ENCODE results near the gene KLK12.
"Not testable (repeated sequence)": the region's sequence is repeated elsewhere in the genome, so short reads cannot be mapped to it uniquely, and the experiment has no call there.

The KLK12 gene

DNA sequence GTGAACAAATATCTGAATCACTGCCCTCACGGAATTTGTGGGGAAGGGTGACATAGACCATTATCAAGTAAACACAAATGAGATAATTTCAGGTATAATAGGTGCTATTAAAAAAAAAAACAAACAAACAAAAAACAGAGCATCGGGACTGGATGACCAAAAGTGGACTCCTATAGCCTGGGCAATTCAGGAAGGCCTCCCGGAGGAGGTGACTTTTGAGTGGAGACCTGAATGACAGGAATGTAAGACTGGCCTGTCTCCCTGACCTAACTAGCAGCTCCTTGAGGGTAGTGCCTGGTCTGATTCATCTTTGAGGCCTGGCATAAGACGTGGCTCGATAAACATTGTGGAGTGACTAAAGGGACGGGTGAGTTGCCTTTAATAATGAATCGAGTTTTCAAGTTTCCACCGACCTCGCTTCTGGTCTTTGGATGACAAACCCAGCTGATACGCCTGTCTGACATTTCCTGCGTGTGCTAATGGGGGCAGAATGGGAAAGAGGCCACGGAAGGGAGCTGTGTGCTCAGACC, 22.1 kb downstream of the KLK12 start:
- DNase-seq, result no peak

DNA sequence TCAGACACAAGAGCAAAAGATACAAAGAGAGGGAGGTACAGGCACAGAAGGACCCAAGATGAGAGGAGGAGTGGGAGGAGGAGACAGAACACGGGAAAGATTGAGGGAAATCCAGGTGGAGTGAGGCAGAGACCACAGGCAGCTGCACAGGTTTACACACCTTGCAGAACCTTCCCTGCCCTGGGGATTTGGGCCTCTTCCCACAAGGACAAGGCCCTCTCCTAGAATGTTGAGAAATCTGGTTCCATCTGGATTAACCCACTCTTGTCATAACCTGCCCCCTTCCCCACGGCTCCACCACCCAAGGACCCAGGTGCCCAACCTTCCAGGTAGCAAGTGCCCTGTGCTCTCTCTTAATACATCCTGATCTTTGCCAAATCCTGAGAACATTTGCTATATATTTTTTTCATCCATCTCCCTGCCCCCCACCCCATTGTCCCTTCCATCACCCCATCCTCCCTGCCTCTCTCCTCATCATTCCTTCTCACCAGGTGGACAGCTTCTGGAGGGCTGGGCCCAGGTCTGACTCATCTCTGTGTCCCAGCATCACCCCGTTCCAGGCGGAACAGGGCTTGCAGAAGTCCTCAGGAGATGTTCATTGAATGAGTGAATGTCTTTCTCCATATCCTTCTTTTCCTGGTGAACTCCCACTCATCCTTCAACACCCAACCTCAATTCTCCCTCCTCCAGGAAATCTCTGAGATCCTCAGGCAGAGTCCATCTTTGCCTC, 24.6 kb downstream of the KLK12 start:
- DNase-seq, result no peak

DNA sequence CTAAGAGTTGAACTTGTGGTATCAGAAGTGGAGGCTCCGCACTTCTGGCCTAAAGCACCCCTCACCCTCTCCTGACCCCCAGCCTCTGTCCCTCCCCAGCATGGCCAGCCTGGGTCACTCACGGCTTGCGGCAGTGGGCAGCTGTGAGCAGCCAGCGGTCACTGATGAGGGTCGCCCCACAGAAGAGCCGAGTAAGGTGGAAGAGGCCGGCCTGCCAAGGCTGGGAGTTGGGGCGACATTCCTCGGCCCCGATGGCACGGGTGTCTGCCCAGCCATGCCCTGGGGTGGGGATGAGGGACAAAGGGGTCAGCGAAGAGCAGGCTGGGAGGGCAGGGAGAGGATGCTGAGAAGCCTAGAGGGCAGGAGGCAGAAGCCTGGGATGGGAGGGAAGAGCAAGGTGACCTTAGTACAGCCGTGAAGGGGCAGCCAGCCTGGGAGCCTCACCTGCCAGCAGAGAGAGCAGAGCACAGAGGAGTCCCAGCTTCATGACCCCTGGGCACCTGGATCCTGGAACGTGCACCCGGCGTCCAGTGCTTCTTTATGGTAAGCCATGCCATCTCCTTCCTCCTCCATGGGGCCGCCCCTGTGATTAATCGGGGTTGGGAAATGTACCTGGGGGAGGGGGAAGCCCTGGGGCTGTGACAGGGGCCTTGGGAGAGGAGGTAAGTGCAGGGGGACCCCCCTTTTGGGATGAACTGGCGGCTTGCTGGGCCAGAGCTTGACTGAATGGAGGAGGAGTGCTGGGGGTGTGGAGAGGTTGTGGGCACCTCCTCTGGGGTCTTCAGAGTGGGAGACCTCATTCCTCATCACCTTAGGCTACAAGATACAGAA, 25.5 kb downstream of the KLK12 start:
- DNase-seq, result no peak

DNA sequence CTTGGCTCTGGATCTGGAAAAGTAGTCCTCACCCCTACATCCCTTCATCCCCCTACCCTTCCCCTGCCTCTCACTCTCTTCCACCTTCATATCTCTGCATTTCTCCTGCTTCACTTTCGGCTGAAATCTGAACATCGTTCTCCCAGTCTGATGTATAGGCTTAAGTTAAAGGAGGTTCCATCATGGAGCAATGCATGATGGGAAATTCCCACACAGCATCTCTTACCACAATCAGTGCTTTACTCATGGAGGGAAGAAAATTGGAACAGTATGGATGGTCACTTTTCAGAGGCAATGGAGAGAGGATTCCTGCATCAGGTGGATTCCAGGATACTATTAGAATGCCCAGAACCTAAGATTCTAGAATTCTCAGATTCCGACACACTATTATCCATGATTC, 27.3 kb downstream of the KLK12 start:
- no peak for DNase-seq

DNA sequence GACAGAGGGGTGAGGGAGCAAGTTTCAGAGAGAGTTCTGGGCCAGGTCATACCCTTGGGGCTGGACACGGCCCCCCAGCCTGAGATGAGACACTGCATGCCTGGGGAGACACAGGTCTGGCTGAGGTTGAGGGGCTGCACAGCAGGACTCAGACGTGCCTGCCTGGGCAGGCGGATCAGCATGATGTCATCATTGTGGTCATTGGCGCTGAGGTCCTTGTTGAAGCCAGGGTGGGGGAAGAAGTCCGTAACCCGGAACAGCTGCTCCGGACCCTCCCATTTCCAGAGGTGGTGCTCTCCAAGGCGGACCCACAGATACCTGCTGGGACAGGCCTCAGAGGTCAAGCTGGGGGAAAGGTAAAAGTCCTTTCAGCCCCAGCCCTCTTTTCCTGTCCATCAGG, 28.4 kb downstream of the KLK12 start:
- no peak for DNase-seq

DNA sequence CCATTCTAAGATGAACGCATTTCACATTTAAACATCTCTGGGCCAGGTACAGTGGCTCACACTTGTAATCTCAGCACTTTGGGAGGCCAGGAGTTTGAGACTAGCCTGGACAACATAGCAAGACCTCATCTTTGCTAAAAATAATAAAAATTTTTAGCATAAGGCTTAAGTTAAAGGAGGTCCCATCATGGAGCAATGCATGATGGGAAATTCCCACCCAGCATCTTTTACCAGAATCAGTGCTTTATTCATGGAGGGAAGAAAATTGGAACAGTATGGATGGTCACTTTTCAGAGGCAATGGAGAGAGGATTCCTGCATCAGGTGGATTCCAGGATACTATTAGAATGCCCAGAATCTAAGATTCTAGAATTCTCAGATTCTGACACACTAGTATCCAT, 29.6 kb downstream of the KLK12 start:
- DNase-seq, result no peak

DNA sequence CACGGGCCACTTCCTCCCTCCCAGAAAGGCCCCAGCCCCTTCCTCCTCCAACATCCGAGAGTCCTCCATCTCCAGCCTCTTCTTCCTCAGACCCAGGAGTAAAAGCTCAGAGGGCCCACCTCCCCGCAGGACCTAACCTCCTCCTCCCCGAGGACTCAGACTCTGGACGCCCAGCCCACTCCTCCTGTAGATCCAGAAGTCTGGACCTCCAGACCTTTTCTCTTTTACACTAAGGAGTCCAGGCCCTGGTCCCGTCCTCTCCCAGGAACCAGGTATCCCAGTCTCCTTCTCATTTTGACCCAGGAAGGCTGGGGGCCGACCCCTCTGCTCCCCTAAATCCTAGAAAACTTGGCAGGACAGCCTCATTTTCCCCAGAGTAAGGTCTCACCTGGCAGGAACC, 31.5 kb downstream of the KLK12 start:
- DNase-seq, result no peak

DNA sequence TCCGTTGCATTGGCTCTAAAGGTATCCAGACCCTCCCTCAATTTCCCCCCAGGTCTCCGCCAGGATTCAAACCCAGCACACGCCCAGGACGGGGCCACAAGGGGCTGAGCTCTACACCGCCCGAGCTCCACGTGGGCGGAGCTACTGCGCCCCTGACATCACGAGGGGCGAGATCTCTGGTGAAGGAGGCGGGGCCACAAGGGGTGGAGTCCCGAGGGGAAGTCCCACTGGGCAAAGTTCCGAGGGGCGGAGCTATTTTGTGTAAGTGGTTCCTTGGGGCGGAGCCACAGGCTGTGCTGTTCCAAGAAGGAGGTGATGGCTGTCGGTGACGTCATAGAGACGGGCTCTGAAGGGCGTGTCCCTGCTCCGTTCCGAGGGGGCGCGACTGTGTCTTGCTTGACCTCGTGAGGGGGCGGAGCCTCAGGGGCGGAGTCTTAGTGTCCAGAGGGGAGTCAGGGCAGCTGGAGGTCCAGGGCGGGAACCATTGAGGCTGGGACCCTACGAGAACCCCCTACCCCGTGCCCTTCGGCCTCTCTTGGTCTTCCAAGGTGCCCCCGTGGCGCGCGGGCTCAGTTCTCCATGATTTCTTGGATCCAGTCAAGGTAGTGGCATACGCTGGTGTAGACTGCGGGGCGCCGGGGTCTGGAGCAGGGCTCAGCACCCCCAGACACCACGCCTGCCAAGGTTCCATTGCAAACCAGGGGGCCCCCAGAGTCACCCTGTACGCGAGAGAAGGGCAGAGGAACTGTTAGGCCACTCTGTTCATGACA, 32.1 kb downstream of the KLK12 start:
- no peak for DNase-seq

DNA sequence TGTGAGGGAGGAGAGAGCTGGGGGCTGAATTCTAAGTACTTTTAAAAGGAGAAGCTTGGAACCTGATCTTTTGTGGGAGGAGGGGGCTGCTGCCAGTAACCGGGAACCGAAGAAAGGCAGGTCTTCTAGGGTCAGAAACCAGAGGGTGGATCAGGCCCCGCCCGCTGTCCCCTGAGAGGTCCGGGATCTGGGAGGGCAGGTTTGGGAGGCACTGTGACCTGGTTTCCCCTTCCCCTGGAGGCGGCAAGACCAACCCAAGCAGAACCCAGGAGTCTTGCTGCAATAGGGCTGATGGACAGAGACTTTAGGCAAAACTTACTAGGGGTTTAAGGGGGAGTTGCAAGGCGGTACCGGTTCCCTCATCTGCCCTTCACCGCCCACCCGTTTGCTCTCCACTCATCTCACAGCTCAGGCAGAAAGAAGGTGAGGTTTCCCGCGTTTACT, 32.7 kb downstream of the KLK12 start:
- no peak for DNase-seq

DNA sequence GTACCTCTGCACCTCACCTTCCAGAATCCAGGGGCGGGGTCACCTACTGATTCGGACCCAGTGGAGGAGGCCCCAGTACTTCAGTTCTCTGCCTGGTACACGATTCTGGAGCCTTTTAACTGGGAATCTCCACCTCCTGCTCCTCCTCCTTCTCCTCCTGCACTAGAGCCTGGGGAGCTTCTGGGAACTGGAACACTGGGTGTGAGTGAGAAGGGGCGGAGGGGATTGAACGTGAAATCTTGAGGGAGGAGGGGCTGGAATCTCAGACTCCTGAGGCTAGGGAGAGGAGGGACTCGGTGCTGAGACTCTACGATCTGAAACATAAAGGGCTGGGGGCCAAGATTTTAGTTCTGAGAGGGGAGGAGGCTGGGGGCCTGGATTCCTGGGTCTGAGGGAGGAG, 33.3 kb downstream of the KLK12 start, which contains the start of gene KLK8:
KLK8 (minus strand) TSS at position 90 of the 400 bp plus-strand sequence. CDS start 437 bp downstream, outside the sequence.
- no peak for DNase-seq

DNA sequence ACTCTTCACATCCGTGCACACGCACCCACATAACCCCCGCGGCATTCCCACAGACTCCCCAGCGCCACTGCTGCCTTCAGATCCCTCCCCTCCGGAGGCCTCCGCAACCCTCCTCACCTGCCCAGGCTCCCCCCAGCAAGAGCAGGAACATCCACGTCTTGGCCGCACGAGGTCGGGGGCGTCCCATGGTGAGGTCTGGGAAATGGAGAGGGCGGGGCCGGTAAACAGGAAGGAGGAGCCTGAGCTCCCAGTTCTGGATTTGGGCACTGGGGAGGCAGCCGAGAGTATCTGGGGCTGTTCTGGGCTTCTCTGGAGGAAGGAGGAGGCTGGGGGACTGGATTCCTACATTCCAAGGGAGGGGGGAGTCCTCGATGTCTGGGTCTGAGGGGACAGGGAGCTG, 33.8 kb downstream of the KLK12 start:
- no peak for DNase-seq

DNA sequence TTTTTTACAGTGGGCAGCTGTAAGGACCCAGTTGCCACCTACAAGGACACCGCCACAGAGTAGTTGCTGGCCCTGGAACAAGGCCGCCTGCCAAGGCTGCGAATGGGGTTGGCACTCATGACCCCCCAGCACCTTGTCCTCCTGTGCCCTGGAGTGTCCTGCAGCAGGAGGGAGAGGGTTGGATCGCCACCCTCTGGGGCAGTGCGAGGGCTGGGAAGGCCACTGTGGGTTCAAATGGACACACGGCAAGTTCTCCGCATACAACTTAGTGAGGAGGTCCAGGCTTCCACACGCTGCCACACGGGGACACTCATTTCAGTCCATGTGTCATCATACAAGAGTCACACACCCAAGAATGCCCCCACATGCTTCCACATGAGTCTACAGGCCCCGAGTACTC, 34.4 kb downstream of the KLK12 start:
- no peak for DNase-seq

DNA sequence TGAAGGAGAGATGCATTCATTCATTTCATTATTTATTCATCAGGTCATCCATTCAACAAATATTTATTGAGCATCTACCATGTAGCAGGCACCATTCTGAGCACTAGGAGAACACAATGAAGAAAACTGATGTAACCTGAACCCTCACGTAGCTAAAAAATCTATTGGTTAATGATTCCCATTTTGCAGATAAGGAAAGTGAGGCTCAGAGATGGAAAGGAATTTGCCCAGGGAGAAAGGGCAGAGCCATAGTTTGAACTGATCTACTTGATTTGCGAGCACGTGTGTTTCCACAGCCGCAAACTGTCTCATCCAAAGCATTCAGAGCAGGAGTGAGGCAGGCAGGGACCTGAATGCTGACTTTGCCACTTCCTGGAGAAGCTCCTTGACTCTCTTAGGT, 36.1 kb downstream of the KLK12 start:
- no peak for DNase-seq

DNA sequence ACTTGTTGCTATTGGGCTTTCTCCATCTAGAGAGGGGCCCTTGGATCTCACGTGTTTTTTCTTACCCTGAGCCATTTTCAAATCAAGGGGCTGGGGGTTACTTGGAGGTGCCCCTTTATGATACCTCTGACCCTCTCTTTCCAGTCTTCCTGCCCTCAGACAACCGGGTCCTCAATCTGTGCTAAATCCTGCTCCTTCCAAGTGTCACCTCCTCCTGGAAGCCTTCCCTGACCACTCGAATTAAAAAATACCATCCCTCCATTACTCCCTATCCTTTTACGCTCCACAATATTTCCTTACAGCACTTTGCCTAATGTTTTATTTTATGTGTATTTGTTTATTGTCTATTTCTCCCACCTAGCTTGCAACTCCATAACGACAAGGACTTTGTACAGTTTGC, 36.7 kb downstream of the KLK12 start:
- DNase-seq, result no peak

DNA sequence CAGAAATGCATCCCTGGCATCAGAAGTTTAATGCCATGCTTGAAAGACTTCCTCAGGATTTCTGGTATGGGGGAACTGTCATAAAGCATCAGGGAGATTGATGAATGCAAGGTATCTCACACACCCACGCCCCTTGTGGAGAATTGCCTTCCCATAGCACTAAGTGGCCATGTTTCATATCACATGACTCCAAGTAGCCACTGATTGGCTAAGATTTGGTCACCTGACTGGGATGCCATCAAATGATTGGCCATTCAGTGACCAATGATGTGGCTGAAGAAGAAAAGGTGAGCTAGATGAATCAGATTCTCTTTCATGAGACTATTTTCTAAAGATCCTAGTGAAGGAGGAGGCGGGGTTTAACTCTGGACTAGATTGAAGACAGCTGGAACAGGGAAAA, 40.7 kb downstream of the KLK12 start:
- no peak for DNase-seq

DNA sequence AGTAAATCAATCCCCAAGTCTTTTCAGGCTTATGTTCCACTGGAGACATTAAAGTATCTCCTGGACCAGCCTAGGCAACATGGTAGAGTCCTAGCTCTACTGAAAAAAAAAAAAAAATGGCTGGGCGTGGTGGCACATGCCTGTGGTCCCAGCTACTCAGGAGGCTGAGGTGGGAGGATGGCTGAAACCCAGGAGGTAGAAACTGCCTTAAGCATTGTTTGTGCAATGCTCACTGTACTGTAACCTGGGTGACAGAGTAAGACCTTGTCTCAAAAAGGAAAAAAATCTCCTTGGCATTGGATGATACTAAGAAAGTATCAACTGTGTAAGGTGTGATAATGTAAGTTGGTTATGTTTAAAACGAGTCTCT, 42.2 kb downstream of the KLK12 start:
- DNase-seq, result no peak

DNA sequence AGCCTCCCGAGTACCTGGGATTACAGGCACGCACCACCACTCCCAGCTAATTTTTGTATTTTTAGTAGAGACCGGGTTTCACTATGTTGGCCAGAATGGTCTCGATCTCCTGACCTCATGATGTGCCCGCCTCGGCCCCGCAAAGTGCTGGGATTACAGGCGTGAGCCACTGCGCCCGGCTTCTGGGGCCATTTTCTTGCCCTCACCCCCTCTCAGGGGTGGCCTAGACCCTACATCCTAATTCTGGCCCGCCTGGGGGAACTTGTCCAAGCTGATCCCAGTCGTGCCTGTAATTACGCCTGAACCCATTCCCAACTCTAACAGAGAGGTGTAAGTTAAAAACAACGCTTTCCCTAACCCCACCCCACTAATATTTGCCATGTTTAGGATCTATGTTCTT, 50.4 kb downstream of the KLK12 start:
- DNase-seq, result not testable (repeated sequence)

DNA sequence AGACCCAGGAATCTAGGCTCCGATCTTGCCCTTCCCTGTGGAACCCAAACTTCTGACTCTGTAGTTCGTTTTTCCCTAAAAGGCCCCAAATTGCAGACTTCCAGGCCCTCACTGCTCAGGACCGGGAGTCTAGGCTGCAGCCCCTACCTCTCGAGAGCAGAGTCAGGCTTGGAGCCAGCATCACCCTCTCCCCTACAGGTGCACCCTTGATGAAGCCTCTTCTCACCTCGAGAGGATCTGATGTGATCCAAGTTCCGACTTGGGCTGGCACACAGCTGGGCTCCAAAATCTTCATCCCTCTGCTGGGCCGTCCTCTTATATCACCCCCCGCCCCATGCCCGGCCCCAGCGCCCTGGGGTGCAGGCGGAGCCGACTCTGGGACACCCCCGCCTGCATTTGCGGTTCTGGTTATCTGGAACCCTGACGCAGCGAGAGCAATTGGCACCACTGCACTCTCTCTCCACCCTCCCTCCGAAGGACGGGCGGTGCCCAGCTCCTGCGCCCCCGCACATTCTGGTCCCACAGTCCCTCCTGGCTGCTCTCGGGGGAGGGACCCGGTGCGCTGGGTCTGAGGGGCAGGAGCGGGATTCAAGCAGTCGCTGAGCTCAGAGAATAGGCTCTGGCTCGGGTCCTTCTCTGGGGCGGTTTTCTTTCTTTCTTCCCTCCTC, 51.0 kb downstream of the KLK12 start, which contains the start of gene KLK7:
KLK7 (minus strand) TSS at position 293 of the 668 bp plus-strand sequence. CDS start 1,518 bp downstream, outside the sequence.
- DNase-seq, result no peak

DNA sequence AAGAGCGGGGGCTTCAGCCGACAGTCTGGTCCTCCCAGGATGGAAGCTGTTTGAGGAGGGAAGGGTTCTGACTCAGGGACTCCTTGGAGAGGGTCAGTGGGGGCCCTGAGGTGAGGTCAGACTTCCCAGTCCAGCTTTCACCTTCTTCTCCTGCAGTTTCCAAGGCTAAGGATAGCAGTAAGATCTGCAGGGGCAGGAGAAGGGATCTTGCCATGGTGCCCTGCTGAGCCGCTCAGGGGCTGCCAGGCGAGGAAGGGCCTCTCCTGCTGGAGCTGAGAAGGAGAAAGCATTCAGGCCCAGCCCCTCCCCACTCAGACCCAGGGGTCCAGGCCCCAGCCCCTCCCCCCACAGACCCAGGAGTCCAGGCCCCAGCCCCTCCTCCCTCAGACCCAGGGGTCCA, 52.6 kb downstream of the KLK12 start:
- no peak for DNase-seq

DNA sequence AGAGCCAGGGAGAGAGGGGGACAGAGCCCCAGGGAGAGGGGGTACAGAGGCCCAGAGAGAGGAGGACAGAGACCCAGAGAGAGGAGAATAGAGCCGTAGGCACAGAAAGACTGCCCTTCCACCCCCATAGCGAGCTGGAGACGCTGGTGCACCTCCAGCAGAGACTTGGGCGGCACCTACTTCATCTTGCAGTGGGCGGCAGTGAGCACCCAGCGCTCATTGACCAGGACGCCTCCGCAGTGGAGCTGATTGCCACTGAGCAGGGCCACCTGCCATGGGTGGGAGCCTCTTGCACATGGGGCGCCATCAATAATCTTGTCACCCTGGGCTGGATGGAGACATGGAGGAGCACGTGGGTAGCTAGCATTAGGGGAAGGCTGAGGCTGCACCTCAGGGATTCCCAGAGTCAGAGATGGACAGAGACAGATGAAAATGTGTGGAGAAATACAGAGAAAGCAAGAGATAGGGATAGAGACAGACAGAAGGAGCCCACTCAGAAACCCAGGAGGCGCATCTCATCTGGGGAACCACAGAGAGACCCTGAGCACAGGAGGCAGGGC, 53.1 kb downstream of the KLK12 start:
- no peak for DNase-seq

DNA sequence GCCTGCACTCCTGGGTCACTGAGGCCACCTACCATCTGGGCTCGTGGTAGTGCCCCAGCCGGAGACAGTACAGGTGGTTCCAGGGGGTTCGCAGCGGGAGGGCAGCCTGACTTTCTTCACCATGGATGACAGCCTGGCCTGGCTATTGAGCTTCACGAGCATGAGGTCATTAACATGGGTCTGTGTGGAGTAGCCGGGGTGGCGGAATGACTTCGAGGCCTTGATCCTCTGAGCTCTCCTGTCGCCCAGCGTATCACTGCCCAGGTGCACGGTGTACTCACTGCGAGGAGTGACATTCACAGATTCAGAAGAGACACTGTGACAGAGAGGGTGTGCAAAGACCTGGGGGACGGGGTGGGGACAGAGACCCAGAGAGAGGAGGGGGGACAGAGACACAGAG, 54.6 kb downstream of the KLK12 start:
- no peak for DNase-seq

DNA sequence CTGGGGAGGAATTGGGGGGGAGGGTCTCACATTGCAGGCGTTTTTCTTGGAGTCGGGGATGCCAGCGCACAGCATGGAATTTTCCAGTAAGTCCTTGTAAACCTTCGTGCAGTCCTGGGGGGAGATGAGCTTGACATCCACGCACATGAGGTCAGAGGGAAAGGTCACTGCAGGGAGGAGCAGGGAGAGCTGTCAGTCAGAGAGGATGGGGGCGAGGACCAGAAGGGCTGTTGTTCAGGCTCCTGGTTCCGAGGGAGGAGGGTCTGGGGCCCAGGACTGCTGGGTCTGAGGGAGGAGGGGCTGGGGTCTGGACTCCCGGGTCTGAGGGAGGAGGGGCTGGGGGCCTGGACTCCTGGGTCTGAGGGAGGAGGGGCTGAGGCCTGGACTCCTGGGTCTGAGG, 55.0 kb downstream of the KLK12 start:
- no peak for DNase-seq

All from activated CD4-positive, alpha-beta T cell treated with anti-CD3 and anti-CD28 coated beads, Interleukin-2, amount 50 U/mL, for 1 hour (primary cell).